ENCODE measurements around the gene COX6A2.

The COX6A2 gene

GRCh38 chr16:31395647-31396046 is 32.5 kb downstream of the COX6A2 start:
- H3K36me3 ChIP-seq (ENCODE audit: control insufficient read depth, low read depth, low read length), result no peaks in the 10 kb centered on the region
- no peak overlapping the region for H3K4me3 ChIP-seq (ENCODE audit: low read length)
- no peaks in the 10 kb centered on the region for H3K9me3 ChIP-seq (ENCODE audit: control insufficient read depth, low read depth, low read length)
- peaks cover 5% of the 10 kb centered on the region for H3K4me1 ChIP-seq (ENCODE audit: control insufficient read depth, low read depth, low read length)
- H3K9ac ChIP-seq (ENCODE audit: low read length), result no peak overlapping the region
- H3K27me3 ChIP-seq (ENCODE audit: control insufficient read depth, insufficient read depth, low read length), result no peaks in the 10 kb centered on the region
- no peak overlapping the region for H3K27ac ChIP-seq (ENCODE audit: low read length)

- no peak within 1 kb of the TSS for H3K9ac ChIP-seq (ENCODE audit: low read length)
- peaks cover 5% of the 10 kb centered on the region for H3K4me1 ChIP-seq (ENCODE audit: control insufficient read depth, low read depth, low read length)
Observed at GRCh38 chr16:31393056-31393455, 35.1 kb downstream of the COX6A2 start, which contains the start of gene ITGAD. Gene ITGAD (plus strand): TSS chr16:31393335. CDS start chr16:31393361, 26 bp downstream.

DNA sequence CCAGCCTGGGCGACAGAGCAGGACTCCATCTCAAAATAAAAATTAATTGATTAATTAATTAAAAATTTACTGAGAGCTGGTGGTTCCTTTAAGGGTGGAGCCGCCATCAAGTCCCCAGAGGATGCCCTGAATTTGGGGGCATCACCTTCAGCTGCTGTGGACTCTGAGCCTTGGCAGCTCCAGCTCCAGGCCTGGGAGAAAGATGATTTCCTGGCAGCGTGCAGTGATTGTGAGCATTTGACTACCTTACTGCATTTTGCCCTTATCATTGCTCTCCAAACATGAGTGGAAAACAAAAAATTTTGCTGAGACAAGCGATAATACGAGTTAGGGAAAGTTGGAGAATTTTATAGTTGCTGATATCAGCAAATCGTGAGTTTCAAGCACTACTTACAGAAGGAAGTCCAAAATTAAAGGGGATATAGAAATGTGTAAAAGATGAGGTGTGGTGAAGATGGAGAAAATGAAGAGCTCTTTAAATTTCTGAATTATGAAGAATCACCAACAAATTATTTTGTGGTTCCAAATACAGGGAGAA is 37.6 kb downstream of the COX6A2 start:
- H3K4me3 ChIP-seq (ENCODE audit: low read length), result no peak overlapping the region
- no peak overlapping the region for H3K27ac ChIP-seq (ENCODE audit: low read length)
- H3K9me3 ChIP-seq (ENCODE audit: control insufficient read depth, low read depth, low read length), result no peaks in the 10 kb centered on the region
- H3K36me3 ChIP-seq (ENCODE audit: control insufficient read depth, low read depth, low read length), result no peaks in the 10 kb centered on the region
- H3K9ac ChIP-seq (ENCODE audit: low read length), result no peak overlapping the region
- H3K27me3 ChIP-seq (ENCODE audit: control insufficient read depth, insufficient read depth, low read length), result no peaks in the 10 kb centered on the region
- H3K4me1 ChIP-seq (ENCODE audit: control insufficient read depth, low read depth, low read length), result peaks cover 14% of the 10 kb centered on the region

More at GRCh38 chr16:31393056-31393455, 35.1 kb downstream of the COX6A2 start, which contains the start of gene ITGAD:
- Histone ChIP-seq H3K36me3 (ENCODE audit: control insufficient read depth, low read depth, low read length) (no peaks in the 10 kb centered on the region), H3K27ac (ENCODE audit: low read length) (no peak within 1 kb of the TSS), H3K27me3 (ENCODE audit: control insufficient read depth, insufficient read depth, low read length) (no peaks in the 10 kb centered on the region), H3K9me3 (ENCODE audit: control insufficient read depth, low read depth, low read length) (no peaks in the 10 kb centered on the region), H3K4me3 (ENCODE audit: low read length) (no peak within 1 kb of the TSS)

DNA sequence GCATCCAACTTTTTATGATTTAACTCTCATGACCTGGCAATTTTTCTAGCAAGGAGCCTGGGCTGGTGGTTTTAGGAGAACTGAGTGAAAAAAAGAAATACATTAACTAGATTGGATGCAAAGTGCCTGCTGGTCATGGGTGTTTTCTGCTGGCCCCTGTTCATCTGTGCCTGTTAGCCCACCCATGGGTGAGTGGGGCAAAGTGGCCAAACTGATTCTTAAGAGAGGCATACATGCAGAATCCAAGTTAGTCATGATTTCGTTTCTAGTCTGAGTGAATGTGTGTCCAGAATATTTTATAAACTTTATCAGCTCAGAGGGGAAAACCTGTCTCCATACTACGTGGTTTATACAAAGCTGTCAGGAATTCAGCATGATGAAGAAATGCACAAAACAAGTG is 39.6 kb downstream of the COX6A2 start:
- Histone ChIP-seq H3K27ac (ENCODE audit: low read length) (no peak overlapping the region), H3K36me3 (ENCODE audit: control insufficient read depth, low read depth, low read length) (no peaks in the 10 kb centered on the region), H3K4me1 (ENCODE audit: control insufficient read depth, low read depth, low read length) (peaks cover 14% of the 10 kb centered on the region), H3K4me3 (ENCODE audit: low read length) (no peak overlapping the region), H3K9ac (ENCODE audit: low read length) (no peak overlapping the region), H3K27me3 (ENCODE audit: control insufficient read depth, insufficient read depth, low read length) (no peaks in the 10 kb centered on the region), H3K9me3 (ENCODE audit: control insufficient read depth, low read depth, low read length) (no peaks in the 10 kb centered on the region)

DNA sequence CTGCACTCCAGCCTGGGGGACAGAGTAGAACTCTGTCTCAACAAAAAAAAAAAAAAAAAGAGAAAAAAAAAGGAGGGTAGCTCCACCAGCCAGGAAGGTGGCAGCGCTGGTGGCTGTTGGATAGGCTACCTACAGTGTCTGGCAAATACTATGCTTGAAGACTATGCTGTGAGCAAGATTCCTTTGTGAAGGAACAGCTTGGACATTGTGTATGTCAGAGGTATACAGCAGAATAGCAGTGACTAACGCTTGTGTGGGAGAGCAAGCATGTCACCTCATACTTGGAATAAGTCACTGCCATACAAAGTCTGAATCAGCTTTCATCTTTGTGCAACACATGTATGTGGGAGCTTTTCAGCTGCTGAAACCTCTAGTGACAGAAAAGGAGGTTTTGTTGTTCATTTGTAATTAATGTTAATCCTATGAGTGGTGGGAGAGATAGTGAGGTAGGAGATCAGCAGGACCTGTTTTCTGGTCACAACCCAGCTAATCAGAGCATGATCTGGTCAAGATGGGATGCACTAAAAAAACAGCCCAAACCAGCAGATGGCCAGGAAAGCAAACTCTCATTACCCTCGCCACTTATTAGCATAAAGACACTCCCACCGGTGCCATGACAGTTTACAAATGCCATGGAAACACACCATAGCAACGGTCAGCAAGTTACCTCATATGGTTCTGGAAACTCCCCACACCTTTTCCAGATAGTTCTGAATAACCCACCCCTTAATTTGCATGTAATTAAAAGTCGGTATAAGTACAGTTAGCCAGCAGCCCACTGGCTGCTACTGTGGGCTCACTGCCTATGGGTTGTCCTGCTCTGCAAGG is 41.8 kb downstream of the COX6A2 start:
- no peak overlapping the region for H3K27ac ChIP-seq (ENCODE audit: low read length)
- no peaks in the 10 kb centered on the region for H3K9me3 ChIP-seq (ENCODE audit: control insufficient read depth, low read depth, low read length)
- H3K27me3 ChIP-seq (ENCODE audit: control insufficient read depth, insufficient read depth, low read length), result no peaks in the 10 kb centered on the region
- H3K9ac ChIP-seq (ENCODE audit: low read length), result no peak overlapping the region
- peaks cover 9% of the 10 kb centered on the region for H3K4me1 ChIP-seq (ENCODE audit: control insufficient read depth, low read depth, low read length)
- no peak overlapping the region for H3K4me3 ChIP-seq (ENCODE audit: low read length)
- H3K36me3 ChIP-seq (ENCODE audit: control insufficient read depth, low read depth, low read length), result no peaks in the 10 kb centered on the region

GRCh38 chr16:31385680-31386079 is 42.5 kb downstream of the COX6A2 start:
- Histone ChIP-seq H3K36me3 (ENCODE audit: control insufficient read depth, low read depth, low read length) (no peaks in the 10 kb centered on the region), H3K9ac (ENCODE audit: low read length) (no peak overlapping the region), H3K9me3 (ENCODE audit: control insufficient read depth, low read depth, low read length) (no peaks in the 10 kb centered on the region), H3K27me3 (ENCODE audit: control insufficient read depth, insufficient read depth, low read length) (no peaks in the 10 kb centered on the region), H3K4me1 (ENCODE audit: control insufficient read depth, low read depth, low read length) (peaks cover 9% of the 10 kb centered on the region), H3K27ac (ENCODE audit: low read length) (no peak overlapping the region), H3K4me3 (ENCODE audit: low read length) (no peak overlapping the region)

GRCh38 chr16:31382485-31383161 is 45.5 kb downstream of the COX6A2 start:
- H3K27me3 ChIP-seq (ENCODE audit: control insufficient read depth, insufficient read depth, low read length), result no peaks in the 10 kb centered on the region
- no peak overlapping the region for H3K4me3 ChIP-seq (ENCODE audit: low read length)
- peaks cover 9% of the 10 kb centered on the region for H3K4me1 ChIP-seq (ENCODE audit: control insufficient read depth, low read depth, low read length)
- no peak overlapping the region for H3K27ac ChIP-seq (ENCODE audit: low read length)
- H3K9me3 ChIP-seq (ENCODE audit: control insufficient read depth, low read depth, low read length), result no peaks in the 10 kb centered on the region
- no peak overlapping the region for H3K9ac ChIP-seq (ENCODE audit: low read length)
- no peaks in the 10 kb centered on the region for H3K36me3 ChIP-seq (ENCODE audit: control insufficient read depth, low read depth, low read length)

GRCh38 chr16:31380201-31380600 is 48.0 kb downstream of the COX6A2 start:
- Histone ChIP-seq H3K4me1 (ENCODE audit: control insufficient read depth, low read depth, low read length) (no peaks in the 10 kb centered on the region), H3K9me3 (ENCODE audit: control insufficient read depth, low read depth, low read length) (no peaks in the 10 kb centered on the region), H3K36me3 (ENCODE audit: control insufficient read depth, low read depth, low read length) (no peaks in the 10 kb centered on the region), H3K27ac (ENCODE audit: low read length) (no peak overlapping the region), H3K4me3 (ENCODE audit: low read length) (no peak overlapping the region), H3K9ac (ENCODE audit: low read length) (no peak overlapping the region), H3K27me3 (ENCODE audit: control insufficient read depth, insufficient read depth, low read length) (no peaks in the 10 kb centered on the region)

Measured in iPS-18a (cell line).